ENCODE results near the gene WHRN.

GRCh38 chr9:114484215-114484853 lies 20.9 kb downstream of the WHRN start:
- TF ChIP-seq CTCF (IDR thresholded peaks at IDR 0.05): no peak
- no peak for TF ChIP-seq POLR2A (IDR thresholded peaks at IDR 0.05)

Measured in tibial nerve (tissue), 3 donors.